HepG2 (cell line): ENCODE data around the gene NFKBIL1.
A peak's percentile ranks its signal among the peaks of the same experiment; 100 is the strongest.

Source experiments
- BRCA1 ChIP-seq: sonication (generic); formaldehyde crosslinking; IDR thresholded peaks from 2 replicates; pipeline ENCODE4 v1.4.0; 2020; ENCODE audit warnings: missing genetic modification reagents
- ERF ChIP-seq: IDR thresholded peaks from 2 replicates; pipeline ENCODE4 v1.6.1; 2018; ENCODE audit warnings: missing biosample characterization, missing genetic modification reagents
- EZH2 ChIP-seq: conservative IDR thresholded peaks from 2 replicates; pipeline ENCODE4 v1.6.1; 2012; ENCODE audit warnings: mild to moderate bottlenecking, low read depth, low read length, moderate library complexity
- JUNB ChIP-seq: sonication (generic); formaldehyde crosslinking; IDR thresholded peaks from 2 replicates; pipeline ENCODE4 v1.8.0; 2022; ENCODE audit warnings: missing genetic modification reagents, mild to moderate bottlenecking, borderline replicate concordance
- KLF12 ChIP-seq: sonication (generic); formaldehyde crosslinking; IDR thresholded peaks from 2 replicates; pipeline ENCODE4 v1.4.0; 2020; ENCODE audit warnings: missing genetic modification reagents, borderline replicate concordance
- MAF1 ChIP-seq: sonication (generic); formaldehyde crosslinking; IDR thresholded peaks from 2 replicates; pipeline ENCODE4 v1.5.0; 2020; ENCODE audit warnings: missing genetic modification reagents, borderline replicate concordance
- MXI1 ChIP-seq: IDR thresholded peaks from 3 replicates; pipeline ENCODE4 v1.6.1; 2012; ENCODE audit warnings: low read depth, low read length, inconsistent platforms, borderline replicate concordance
- POLR2A ChIP-seq, 2 experiments: IDR thresholded peaks; 2 replicates each; pipeline ENCODE4 v1.6.1; 2011; ENCODE audit warnings: low read depth in 2 of 2, low read length in 2 of 2, mild to moderate bottlenecking in 1 of 2, moderate library complexity in 1 of 2; ENCODE audit not compliant: insufficient read depth in 1 of 2
- REST ChIP-seq, 2 experiments: IDR thresholded peaks; 2 replicates each; pipeline ENCODE4 v1.6.1; 2011 to 2012; ENCODE audit warnings: low read length in 2 of 2, borderline replicate concordance in 1 of 2, low read depth in 1 of 2, mild to moderate bottlenecking in 1 of 2, moderate library complexity in 1 of 2
- SRF ChIP-seq: IDR thresholded peaks from 2 replicates; pipeline ENCODE4 v1.6.1; 2011; ENCODE audit warnings: mild to moderate bottlenecking, low read depth, low read length, moderate library complexity
- YY1 ChIP-seq: IDR thresholded peaks from 2 replicates; pipeline ENCODE4 v1.6.1; 2011; ENCODE audit warnings: low read length, low read depth, moderate library complexity, mild to moderate bottlenecking; ENCODE audit not compliant: insufficient read depth, insufficient replicate concordance
- ZNF207 ChIP-seq: fragments of 450-650 bp; IDR thresholded peaks from 2 replicates; pipeline ENCODE4 v1.6.1; 2016; ENCODE audit warnings: antibody characterized with exemption, borderline replicate concordance
- TF ChIP-seq, protein P1 (sequence below): sonication (generic); formaldehyde crosslinking; IDR thresholded peaks from 2 replicates; pipeline ENCODE4 v1.4.0; 2020; ENCODE audit warnings: low read depth, mild to moderate bottlenecking, missing genetic modification reagents

DNA sequence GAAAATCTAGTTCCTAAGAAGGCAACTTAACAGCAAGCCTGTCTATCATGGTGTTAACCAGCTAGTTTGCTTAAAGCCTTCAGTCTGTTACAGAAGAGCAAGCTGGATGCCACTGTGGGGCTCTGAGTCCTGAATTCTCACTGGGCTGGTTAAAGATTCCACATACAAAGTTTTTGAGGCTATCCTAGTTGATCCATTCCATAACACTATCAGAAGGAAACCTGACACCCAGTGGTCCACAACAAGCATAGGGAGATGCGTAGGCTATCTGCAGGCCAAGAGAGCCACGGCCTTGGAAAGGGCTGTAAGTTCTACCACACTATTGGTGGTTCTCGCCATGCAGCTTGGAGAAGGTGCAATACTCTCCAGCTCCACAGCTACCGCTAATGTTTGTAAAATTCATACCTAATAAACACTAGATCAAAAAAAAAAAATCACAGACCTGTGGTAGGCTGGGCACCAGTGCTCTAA lies 19.1 kb upstream of the NFKBIL1 start:
- TF ChIP-seq POLR2A (IDR thresholded peaks at IDR 0.05; ENCODE audit: insufficient read depth in 1 of 2, low read depth in 2 of 2, low read length in 2 of 2), result 0 out of 4 replicates have a peak, but pooled peaks of 1 of the 2 experiments have one; percentile 5
- TF ChIP-seq EZH2, result no peak
- no peak for TF ChIP-seq MAF1 (CRISPR knock-in tag)
- TF ChIP-seq JUNB (CRISPR knock-in tag), result no peak
- no peak for TF ChIP-seq ZNF207
- no peak for TF ChIP-seq YY1
- TF ChIP-seq REST (IDR thresholded peaks at IDR 0.05; ENCODE audit: borderline replicate concordance in 1 of 2, low read depth in 1 of 2, low read length in 2 of 2), result no peak
- TF ChIP-seq KLF12 (CRISPR knock-in tag), result no peak
- TF ChIP-seq SRF, result no peak
- TF ChIP-seq, protein P1, sequence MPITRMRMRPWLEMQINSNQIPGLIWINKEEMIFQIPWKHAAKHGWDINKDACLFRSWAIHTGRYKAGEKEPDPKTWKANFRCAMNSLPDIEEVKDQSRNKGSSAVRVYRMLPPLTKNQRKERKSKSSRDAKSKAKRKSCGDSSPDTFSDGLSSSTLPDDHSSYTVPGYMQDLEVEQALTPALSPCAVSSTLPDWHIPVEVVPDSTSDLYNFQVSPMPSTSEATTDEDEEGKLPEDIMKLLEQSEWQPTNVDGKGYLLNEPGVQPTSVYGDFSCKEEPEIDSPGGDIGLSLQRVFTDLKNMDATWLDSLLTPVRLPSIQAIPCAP (CRISPR knock-in tag), result no peak
- no peak for TF ChIP-seq ERF
- no peak for TF ChIP-seq MXI1
- no peak for TF ChIP-seq BRCA1 (CRISPR knock-in tag)
